Activated naive CD4-positive, alpha-beta T cell treated with anti-CD3 and anti-CD28 coated beads, Interleukin-2, amount 10 ng/mL, durations not matched to agents 7 days and 5 days (primary cell): ENCODE data around the gene ACVRL1.

ENCODE experiments used
- CTCF ChIA-PET: fragments of 350-600 bp; sonication (Branson Sonifier 250); formaldehyde crosslinking; loops from one replicate; lab custom pipeline; 2021; ENCODE audit warnings: antibody characterized with exemption; lab: Charles Lee
- DNase-seq: peaks from one replicate; pipeline ENCODE4 v3.0.0-alpha.2; 2020
- H3K27ac Mint-ChIP-seq: one replicate; pipeline ENCODE4 v1.8.0; 2021; ENCODE audit warnings: mild to moderate bottlenecking, moderate library complexity, mixed read lengths
- H3K27me3 Mint-ChIP-seq: one replicate; pipeline ENCODE4 v1.8.0; 2021; ENCODE audit warnings: mild to moderate bottlenecking, mixed read lengths
- H3K36me3 Mint-ChIP-seq: one replicate; pipeline ENCODE4 v1.8.0; 2021; ENCODE audit warnings: mixed read lengths
- H3K4me1 Mint-ChIP-seq: one replicate; pipeline ENCODE4 v1.8.0; 2021; ENCODE audit warnings: mixed read lengths
- H3K4me3 Mint-ChIP-seq: one replicate; pipeline ENCODE4 v1.8.0; 2021; ENCODE audit warnings: mild to moderate bottlenecking, moderate library complexity, mixed read lengths
- H3K9me3 Mint-ChIP-seq: one replicate; pipeline ENCODE4 v1.8.0; 2021; ENCODE audit warnings: mixed read lengths

Gene ACVRL1

DNA sequence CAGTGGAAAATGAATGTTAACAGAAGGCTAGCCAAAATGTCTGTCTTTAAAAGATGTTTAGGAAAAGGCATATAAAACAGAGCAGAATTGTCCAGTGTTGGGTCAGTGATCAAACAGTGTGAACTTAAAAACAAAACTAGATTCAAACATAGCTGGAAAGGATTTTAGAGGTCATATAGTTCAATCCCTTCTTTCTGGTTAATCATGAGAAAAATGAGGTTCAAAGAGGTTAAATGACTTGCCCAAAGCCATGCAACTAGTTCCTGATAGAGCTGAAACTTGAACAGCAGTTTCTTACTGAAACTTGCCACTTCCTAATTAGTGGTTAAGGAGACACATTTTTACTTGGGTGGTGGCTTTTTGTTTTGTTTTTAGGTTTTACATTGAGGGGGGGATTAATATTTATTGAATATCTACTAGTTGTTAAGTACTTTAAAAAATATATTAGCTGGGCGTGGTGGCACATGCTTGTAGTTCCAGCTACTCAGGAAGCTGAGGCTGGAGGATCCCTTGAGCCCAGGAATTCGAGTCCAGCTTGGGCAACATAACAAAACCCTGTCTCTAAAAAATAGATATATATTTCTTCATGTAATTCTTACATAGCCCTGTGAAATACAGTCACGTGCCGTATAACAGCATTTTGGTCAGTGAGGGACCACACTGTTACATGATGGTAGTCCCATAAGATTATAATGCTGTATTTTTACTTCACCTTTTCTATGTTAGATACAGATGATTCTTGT, 64.5 kb downstream of the ACVRL1 start:
- Mint-ChIP-seq H3K27me3 (peaks cover 3% of the 10 kb centered on the region), H3K27ac (peak overlapping the region; percentile 84), H3K4me3 (no peak overlapping the region), H3K9me3 (no peaks in the 10 kb centered on the region), H3K4me1 (peaks cover 65% of the 10 kb centered on the region), H3K36me3 (peaks cover 15% of the 10 kb centered on the region)
- CTCF ChIA-PET = interaction anchor here (0.9 to 3.2 kb wide), 7 partner anchors 9 to 52 kb away, joined by 3 to 12 read pairs (median 6); no protein-coding TSS in a partner anchor
- no peak for DNase-seq

DNA sequence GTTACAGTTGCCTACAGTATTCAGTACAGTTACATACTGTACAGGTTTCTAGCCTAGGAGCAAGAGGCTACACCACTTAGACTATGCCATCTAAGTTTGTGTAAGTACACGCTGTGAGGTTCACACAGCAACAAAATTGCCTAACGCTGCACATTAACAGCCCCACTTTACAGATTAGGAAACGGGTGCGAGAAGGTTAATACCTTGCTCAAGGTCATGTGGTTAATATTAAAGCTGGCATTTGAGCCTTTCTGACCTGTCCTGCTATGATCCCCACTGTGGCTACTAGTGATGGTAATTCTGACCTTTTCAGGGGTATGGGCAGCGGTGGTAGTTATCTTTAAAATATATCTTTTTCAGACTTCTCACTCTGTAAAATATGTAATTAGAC, 65.1 kb downstream of the ACVRL1 start:
- CTCF ChIA-PET = interaction anchor here (1.0 to 3.2 kb wide), 4 partner anchors 8 to 49 kb away, joined by 3 to 12 read pairs (median 8); no protein-coding TSS in a partner anchor
- Mint-ChIP-seq H3K9me3 (no peaks in the 10 kb centered on the region), H3K36me3 (peaks cover 17% of the 10 kb centered on the region), H3K27me3 (peaks cover 3% of the 10 kb centered on the region), H3K4me3 (no peak overlapping the region), H3K27ac (peak overlapping the region; percentile 78), H3K4me1 (peaks cover 66% of the 10 kb centered on the region)
- no peak for DNase-seq

DNA sequence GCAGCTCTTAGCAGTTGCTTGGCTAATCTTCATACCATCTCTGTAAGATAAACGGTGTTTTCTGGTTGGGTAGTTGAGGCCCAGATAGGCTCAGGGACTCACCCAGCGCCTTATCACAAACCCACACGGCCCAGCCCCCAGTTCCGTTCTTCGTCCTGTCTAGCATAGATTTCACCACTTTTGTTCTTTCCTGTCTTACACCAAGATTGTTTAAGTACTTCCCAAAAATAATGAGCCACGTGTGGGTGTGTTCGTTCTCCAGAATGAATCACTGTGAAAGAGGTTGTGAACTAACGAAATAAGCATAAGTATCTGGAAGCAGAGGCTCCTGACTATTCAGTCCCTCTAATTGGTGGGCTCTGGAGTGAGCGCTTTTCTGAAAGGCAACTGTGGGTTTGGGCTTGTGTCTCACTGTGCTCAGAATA, 65.6 kb downstream of the ACVRL1 start:
- H3K27me3 Mint-ChIP-seq = peaks cover 3% of the 10 kb centered on the region

More for the DNA sequence above, 65.6 kb downstream of the ACVRL1 start:
- Mint-ChIP-seq H3K4me1 (peaks cover 66% of the 10 kb centered on the region), H3K36me3 (peaks cover 17% of the 10 kb centered on the region), H3K9me3 (no peaks in the 10 kb centered on the region), H3K27ac (peak overlapping the region; percentile 78), H3K4me3 (no peak overlapping the region)
- DNase-seq = peak; percentile 46
- CTCF ChIA-PET = interaction anchor here (0.5 to 3.2 kb wide), 4 partner anchors 10 to 49 kb away, joined by 3 to 12 read pairs (median 4); no protein-coding TSS in a partner anchor
